Fibroblast of pulmonary artery (primary cell): Measurements from ENCODE around the gene EVX2.

Source experiments
- DNase-seq: peaks from one replicate; pipeline ENCODE4 v3.0.0-alpha.2; 2010; ENCODE audit warnings: low read depth
- H3K4me3 ChIP-seq: replicated peaks from 2 replicates; pipeline ENCODE4 v1.5.1; 2011; ENCODE audit warnings: low read depth, mild to moderate bottlenecking, control low read depth, low read length, moderate library complexity
- TF ChIP-seq, protein P1 (sequence below): IDR thresholded peaks from 2 replicates; pipeline ENCODE4 v1.5.1; 2011; ENCODE audit warnings: mild to moderate bottlenecking, control low read depth, low read length, inconsistent platforms; ENCODE audit errors: missing control alignments

EVX2 gene

GRCh38 chr2:176129813-176130146, 46.0 kb upstream of the EVX2 start:
- no peak overlapping the region for H3K4me3 ChIP-seq
- TF ChIP-seq, protein P1, sequence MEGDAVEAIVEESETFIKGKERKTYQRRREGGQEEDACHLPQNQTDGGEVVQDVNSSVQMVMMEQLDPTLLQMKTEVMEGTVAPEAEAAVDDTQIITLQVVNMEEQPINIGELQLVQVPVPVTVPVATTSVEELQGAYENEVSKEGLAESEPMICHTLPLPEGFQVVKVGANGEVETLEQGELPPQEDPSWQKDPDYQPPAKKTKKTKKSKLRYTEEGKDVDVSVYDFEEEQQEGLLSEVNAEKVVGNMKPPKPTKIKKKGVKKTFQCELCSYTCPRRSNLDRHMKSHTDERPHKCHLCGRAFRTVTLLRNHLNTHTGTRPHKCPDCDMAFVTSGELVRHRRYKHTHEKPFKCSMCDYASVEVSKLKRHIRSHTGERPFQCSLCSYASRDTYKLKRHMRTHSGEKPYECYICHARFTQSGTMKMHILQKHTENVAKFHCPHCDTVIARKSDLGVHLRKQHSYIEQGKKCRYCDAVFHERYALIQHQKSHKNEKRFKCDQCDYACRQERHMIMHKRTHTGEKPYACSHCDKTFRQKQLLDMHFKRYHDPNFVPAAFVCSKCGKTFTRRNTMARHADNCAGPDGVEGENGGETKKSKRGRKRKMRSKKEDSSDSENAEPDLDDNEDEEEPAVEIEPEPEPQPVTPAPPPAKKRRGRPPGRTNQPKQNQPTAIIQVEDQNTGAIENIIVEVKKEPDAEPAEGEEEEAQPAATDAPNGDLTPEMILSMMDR, result no peak
- DNase-seq, result no peak

GRCh38 chr2:176128982-176129796, 45.4 kb upstream of the EVX2 start, which contains the start of gene HOXD8:
HOXD8 (plus strand) TSS chr2:176129705; CDS start chr2:176130367, 662 bp downstream.
- peak; percentile 42 for DNase-seq
- TF ChIP-seq, protein P1, result no peak
- H3K4me3 ChIP-seq, result no peak within 1 kb of the TSS

GRCh38 chr2:176128172-176128981, 44.6 kb upstream of the EVX2 start:
- TF ChIP-seq, protein P1, result no peak
- no peak overlapping the region for H3K4me3 ChIP-seq
- DNase-seq, result no peak

DNA sequence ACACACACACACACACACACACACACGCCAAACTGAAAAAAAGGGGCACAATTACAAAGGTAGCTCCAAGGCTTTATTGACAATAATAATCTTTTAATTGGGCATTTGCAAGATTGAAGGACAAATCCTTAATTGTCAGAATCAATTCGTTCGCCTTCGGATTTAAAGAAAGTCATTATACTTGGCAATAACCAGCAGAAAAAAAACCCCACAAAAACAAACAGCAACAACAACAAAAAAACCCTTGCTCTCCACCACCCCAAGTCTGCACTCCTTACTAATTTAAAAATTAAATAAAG, 44.0 kb upstream of the EVX2 start:
- no peak overlapping the region for H3K4me3 ChIP-seq
- DNase-seq, result no peak
- TF ChIP-seq, protein P1, result no peak

DNA sequence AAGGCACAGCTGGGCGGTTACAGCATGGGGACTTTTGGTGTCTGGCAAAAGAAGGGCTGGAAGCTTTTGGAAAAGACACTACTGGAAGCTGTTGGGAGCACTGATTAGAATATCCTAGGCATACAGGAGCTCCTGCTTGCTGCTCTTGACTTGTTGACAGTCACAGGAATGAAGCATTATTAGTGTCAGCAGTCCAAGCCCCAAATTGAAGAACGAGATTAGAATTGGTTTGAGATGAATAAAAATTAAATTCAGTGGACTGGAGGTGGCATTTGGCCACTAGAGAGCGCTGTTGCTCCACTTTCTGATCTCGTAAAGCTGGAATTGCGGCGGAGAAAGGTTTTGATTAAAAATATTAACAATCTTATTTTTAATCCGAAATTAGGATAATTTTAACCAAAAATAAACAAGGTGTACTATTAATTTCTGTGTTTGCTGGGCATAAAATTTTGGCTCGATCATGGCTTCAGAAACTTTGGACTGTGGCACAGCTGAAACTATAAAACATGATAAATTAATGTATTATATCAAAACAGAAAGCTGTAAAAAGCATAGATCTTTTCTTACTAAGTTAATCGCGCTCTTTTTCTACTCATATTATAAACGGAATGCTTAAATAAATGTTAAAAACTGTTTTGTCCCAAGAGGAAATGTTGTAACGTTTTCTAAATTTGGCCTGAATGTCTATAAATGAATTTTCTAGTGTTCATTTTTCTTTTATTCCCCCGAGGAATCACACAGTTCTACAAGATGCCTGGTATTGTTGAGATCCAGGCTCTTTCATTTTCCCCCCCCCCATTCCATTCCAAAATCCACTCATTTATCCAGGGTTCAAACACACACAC, 43.4 kb upstream of the EVX2 start:
- peak; percentile 75 for DNase-seq
- TF ChIP-seq, protein P1, result peak; percentile 70
- H3K4me3 ChIP-seq, result no peak overlapping the region

- DNase-seq, result no peak
- no peak overlapping the region for H3K4me3 ChIP-seq
- TF ChIP-seq, protein P1, result no peak
Observed at GRCh38 chr2:176125772-176126054, 42.0 kb upstream of the EVX2 start.
